NT2/D1 (cell line): ENCODE data around the gene GMNN.

Source experiments
- SUZ12 ChIP-seq: IDR thresholded peaks from 2 replicates; pipeline ENCODE4 v1.6.1; 2011; ENCODE audit not compliant: insufficient read length, insufficient read depth; ENCODE audit errors: extremely low read depth
- YY1 ChIP-seq: IDR thresholded peaks from 2 replicates; pipeline ENCODE4 v1.6.1; 2011; ENCODE audit not compliant: insufficient read length, insufficient read depth
- ZNF274 ChIP-seq: IDR thresholded peaks from 2 replicates; pipeline ENCODE4 v1.6.1; 2011; ENCODE audit warnings: mild to moderate bottlenecking, low read depth, low read length

- TF ChIP-seq YY1: no peak
- no peak for TF ChIP-seq ZNF274
- TF ChIP-seq SUZ12: no peak
Measured at GRCh38 chr6:24809728-24810127, 35.0 kb downstream of the GMNN start.
